Stimulated activated CD4-positive, alpha-beta T cell treated with anti-CD3 and anti-CD28 coated beads, Interleukin-4, amount 100 ng/mL, for 24 hours (primary cell): ENCODE data around the gene KCNQ2.

ENCODE experiments used
- DNase-seq: peaks from one replicate; pipeline ENCODE4 v3.0.0-alpha.2; 2020

Gene KCNQ2

GRCh38 chr20:63365601-63366389, 106.7 kb downstream of the KCNQ2 start:
- DNase-seq, result no peak

DNA sequence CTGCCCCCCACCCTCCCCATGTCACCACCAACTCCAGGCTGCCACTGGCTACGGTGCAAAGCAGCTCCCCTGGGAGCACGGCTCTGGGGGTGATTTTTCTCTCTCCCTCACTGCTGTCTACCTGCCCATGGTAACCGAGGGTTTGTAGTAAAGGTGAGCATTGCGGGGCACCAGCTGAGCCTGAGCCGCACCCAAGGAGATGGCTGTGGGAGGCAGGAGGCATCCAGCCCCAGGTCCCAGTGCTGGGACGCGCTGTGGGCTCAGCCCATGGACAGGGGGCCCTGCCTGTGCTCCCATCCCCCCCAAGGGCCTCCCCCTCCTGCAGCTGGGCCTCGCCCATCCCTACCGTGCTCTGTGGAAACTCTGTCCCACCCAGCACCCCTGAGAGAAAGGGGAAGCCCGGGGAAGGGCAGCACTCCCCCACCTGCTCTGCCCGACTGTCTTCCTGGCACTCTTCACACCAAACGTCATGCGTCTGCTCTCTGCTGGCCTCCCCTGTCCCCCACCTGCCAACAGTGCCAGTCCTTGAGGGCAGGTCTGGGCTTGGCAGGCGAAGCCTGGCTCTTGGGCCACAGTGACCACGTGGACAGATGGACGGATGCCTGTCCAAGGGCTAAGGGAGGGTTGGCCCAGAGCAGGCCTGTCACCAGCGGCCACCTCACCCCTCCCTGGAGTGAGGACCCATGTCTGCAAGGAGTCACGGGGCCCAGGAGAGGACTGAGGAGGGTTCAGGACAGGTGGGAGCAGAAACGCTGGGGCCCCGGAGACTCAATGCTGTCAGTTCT, 107.5 kb downstream of the KCNQ2 start:
- no peak for DNase-seq

DNA sequence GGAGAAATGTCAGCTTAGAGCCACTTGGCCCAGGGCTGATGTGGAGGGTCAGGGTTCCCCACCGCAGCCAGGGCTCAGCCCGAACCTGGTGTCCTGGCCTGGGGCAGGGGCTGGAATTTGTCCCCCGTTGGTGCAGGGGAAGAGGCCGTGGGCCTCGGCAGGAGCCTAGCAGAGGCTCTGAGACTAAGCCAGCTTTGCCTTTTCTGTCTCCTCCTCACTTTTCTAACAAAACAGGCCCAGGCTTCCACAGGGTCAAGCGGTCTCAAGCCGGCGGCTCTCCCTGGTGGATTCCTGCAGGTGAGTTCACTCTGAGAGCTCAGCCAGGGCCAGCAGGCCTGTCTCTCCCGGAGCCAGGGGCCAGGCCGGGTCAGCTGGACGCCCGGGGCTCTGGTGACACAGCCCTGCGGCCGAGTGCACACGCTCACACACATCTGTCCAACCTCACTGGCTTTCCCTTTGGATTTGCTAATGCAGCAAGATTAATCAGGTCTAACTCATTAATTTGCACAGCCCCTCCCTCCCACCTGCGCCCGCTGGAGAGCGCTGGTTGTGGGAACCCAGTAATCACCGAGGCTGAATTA, 108.4 kb downstream of the KCNQ2 start:
- no peak for DNase-seq

- DNase-seq, result no peak
Measured at GRCh38 chr20:63363013-63363957, 109.2 kb downstream of the KCNQ2 start.

DNA sequence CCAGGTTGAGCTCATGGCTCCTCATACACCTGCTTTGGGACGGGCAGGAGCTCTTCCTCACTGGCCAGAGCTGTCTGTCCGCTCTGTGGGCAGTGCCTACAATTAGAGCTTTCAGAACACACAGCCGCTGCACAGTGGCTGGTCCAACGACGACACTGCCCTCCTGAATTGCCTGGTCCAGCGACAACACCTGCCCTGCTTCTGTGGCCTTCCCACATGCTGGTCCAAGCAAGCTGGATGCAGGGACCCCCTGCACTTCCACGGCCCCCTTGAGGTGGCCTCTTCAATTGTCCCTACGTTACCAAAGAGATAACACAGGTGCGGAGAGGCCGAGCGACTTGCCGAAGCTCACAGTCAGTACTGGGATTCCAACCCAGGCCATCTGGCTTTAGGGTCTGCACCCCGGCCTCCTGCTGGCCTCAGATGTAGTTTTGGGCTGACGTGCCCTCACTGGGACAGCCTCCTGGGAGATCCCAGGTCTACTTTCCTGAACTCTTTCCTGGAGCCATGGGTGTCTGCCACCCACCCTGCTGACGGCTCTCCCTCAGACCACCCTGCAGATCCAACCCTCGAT, 109.9 kb downstream of the KCNQ2 start:
- DNase-seq, result no peak

- no peak for DNase-seq
Measured at GRCh38 chr20:63361519-63362435, 110.7 kb downstream of the KCNQ2 start.

DNA sequence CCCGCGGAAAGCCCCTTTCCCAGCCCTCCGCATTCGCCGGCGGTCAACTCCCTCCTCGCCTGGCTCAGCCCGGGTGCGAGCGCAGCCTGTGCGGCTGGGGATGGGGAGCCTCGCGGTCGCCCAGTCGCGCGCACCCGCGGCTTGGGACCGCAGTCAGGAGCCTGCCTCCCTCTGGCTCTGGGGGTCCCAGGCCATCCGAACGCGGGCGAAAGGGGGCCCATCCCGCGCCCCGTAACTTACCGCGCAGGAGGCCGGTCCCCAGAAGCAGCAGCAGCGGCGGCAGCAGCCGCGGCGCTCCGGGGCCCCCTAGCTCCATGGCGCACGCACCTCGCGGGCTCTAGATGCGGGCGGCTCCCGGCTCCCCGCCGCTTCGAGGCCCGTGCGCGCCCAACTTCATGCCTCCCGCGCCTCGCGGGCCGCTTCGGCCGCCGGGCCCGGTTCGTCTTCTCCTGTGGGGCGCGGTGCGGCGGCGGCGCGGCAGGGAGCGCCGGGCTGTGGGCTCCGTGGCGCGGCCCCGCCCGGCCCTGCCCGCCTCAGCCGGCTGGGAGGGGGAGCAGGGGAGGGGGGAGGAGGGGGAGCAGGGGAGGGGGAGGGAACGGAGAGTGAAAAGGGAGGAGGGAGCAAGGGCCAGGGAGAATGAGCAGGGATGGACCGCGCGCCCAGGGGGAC, 111.5 kb downstream of the KCNQ2 start, which contains the start of gene CHRNA4:
TSS of gene CHRNA4 (minus strand) at position 500 of the 669 bp plus-strand sequence. CDS start at position 316, 184 bp downstream.
- DNase-seq, result no peak

GRCh38 chr20:63359937-63360849, 112.3 kb downstream of the KCNQ2 start:
- no peak for DNase-seq

GRCh38 chr20:63359164-63359934, 113.1 kb downstream of the KCNQ2 start:
- no peak for DNase-seq

DNA sequence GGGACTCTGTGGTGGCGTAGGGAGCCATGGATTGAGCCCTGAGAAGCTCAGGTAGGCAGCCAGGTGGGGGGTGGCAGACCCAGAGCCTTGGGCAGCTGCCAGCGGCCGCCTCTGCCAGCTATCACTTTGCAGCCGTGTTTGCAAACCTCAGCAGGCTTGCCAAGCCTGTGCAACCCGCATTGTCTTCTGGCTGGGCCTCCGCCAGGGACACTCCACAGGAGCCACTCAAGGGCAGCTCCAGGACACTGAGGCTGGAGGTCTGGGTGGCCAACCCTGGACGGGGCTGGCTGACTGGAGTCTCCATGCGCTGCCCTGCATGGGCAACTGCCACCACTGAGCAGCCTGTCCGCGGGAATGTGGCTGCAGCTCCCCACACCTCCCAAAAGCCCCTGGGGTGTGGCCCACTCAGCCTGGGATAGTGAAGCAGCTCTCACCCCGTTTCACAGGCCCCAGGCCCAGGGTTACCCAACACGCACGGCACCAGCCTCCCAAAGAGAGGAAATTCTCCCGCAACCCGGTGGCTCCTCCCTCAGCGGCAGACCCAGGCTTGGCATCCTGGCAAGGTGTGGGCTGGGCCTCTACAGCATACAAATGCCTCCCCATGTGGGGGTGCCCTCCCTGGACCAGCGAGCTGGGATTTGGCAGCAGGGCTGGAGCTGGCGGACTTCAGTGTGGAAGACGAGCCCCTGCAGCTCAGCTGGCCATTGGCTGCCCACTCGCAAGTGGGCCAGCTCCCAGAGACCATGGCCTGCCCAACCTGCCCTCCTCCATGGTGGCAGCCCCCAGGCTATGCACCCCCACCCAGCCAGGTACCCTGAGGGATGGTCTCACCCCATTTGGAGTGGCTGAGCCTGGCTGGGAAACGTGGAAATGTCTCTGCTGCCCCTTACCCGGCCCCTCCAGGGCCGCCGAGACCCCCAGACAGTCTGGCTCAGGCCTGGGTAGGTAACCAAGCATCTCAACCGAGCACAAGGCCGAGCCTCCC, 114.2 kb downstream of the KCNQ2 start:
- no peak for DNase-seq

DNA sequence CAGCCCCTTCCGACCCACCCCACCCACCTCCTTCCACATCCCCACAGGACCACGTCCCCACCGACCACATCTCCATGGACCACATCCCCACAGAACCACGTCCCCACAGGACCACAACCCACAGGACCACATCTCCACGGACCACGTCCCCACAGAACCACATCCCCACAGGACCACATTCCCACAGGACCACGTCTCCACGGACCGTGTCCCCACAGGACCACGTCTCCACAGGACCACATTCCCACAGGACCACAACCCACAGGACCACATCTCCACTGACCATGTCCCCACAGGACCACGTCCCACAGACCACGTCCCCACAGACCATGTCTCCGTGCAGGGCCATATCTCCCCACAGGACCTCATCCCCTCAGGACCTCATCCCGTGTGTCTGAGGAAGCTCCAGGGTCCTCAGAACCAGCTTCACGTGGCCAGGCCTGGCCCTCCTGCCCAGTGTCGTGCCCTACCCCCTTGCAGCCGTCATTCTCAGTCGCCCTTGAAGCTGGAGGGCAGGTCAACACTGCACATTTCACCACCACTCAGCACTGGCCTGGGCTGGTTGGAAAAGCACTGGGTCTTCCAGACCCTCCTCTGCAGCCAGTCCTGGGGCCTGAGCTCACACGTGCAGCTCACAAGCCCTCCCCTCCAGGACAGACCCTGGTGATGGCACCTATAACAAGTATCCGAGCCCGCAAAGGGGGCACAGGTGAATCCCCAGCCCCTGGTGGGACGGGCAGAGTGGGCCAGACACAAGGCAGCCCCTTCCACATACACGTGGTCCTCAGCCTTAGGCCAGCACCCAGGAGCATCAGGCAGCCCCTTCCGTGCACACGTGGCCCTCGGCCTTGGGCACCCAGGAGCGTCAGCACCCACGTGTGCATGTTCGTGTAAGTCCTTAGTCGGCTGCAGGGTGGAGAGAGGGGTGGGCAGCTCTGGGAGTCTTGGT, 115.2 kb downstream of the KCNQ2 start:
- no peak for DNase-seq

GRCh38 chr20:63356511-63356910, 115.9 kb downstream of the KCNQ2 start:
- DNase-seq, result no peak

GRCh38 chr20:63355781-63356295, 116.6 kb downstream of the KCNQ2 start:
- no peak for DNase-seq

GRCh38 chr20:63354636-63355350, 117.7 kb downstream of the KCNQ2 start:
- DNase-seq, result no peak

DNA sequence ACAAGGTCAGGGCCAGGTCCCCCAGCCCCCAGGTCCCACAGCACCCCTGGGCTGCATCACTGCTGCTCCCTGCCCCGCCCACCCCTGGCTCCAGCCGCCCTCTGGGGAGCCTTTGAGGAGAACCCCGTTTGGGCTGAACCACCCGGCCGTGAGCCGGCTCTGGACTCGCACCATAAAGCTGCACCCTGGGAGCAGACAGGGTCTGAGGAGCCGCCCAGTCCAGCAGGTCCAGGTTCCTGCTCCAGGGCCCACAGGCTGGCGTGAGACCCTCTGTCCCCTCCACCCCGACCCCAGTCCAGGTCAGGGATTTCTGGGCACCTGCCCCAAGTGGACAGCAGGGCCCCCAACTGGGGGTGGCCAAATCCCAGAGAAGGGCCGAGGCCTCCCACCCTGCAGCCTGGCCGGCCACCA, 119.6 kb downstream of the KCNQ2 start:
- no peak for DNase-seq
